ENCODE results near the gene ARHGEF28. TPM values are rescaled to one million over a fixed set of nuclear protein-coding genes. Genes with fewer than 3 reads are reported as not detected.
A peak's percentile ranks its signal among the peaks of the same experiment; 100 is the strongest.

ARHGEF28 gene
- total RNA-seq, 1 donor from 2014 or later = 0.93 TPM

- Mint-ChIP-seq H3K27me3 (ENCODE audit: low read depth) (no peaks in the 10 kb centered on the region), H3K9me3 (peaks cover 4% of the 10 kb centered on the region), H3K36me3 (ENCODE audit: low read depth) (peaks cover 3% of the 10 kb centered on the region), H3K4me3 (no peak overlapping the region), H3K4me1 (peaks cover 23% of the 10 kb centered on the region), H3K27ac (ENCODE audit: unreplicated experiment) (no peak overlapping the region)
- TF ChIP-seq CTCF (conservative IDR thresholded peaks at IDR 0.05) = no peak
- DNase-seq (ENCODE audit: low read depth, low spot score) = no peak
Measured at GRCh38 chr5:73940026-73940425, 314.0 kb downstream of the ARHGEF28 start.

- no peak for DNase-seq (ENCODE audit: low read depth, low spot score)
- Mint-ChIP-seq H3K4me3 (no peak overlapping the region), H3K36me3 (ENCODE audit: low read depth) (peaks cover 3% of the 10 kb centered on the region), H3K27me3 (ENCODE audit: low read depth) (no peaks in the 10 kb centered on the region), H3K27ac (ENCODE audit: unreplicated experiment) (no peak overlapping the region), H3K9me3 (peaks cover 4% of the 10 kb centered on the region), H3K4me1 (peaks cover 23% of the 10 kb centered on the region)
- no peak for TF ChIP-seq CTCF (conservative IDR thresholded peaks at IDR 0.05)
Measured at GRCh38 chr5:73940801-73941200, 314.8 kb downstream of the ARHGEF28 start.

DNA sequence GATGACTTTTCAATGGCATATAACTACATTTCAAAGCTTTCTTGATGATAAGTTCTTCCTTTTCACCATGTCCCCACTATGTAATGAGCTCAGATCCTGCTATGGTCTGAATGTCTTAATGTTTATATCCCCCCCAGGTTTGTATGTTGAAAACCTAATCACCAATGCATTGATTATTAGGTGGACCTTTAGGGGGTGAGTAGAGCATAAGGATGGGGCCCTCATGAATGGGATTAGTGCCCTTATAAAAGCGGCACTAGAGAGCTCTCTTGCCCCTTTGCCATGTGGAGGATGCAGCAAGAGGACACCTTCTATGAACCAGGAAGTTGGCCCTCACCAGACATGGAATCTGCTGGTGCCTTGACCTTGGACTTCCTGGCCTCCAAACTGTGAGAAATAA, 316.8 kb downstream of the ARHGEF28 start:
- Mint-ChIP-seq H3K27ac (ENCODE audit: unreplicated experiment) (no peak overlapping the region), H3K9me3 (peaks cover 4% of the 10 kb centered on the region), H3K27me3 (ENCODE audit: low read depth) (peaks cover under 1% of the 10 kb centered on the region), H3K4me1 (peaks cover 30% of the 10 kb centered on the region), H3K4me3 (no peak overlapping the region), H3K36me3 (ENCODE audit: low read depth) (peaks cover 3% of the 10 kb centered on the region)
- no peak for DNase-seq (ENCODE audit: low read depth, low spot score)
- TF ChIP-seq CTCF (conservative IDR thresholded peaks at IDR 0.05) = no peak

DNA sequence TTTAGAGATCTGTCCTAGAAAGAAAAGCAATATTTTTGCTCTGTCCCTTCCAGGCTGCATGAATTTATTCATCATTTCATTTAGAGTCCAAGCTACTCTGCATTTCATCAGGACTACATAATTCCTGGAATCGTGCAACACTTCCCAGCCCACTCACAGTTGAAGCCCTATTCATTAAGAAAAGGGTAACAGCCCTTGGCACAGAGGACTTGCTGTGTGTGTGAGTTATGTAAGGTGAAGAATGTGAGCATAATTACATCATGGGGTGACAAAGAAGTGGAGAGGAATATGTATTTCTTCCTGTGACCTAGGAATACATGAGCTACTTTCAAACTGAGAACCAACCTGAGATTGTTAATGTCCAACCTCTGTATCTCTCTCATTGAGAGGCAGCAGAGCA, 317.4 kb downstream of the ARHGEF28 start:
- DNase-seq (ENCODE audit: low read depth, low spot score) = no peak
- Mint-ChIP-seq H3K36me3 (ENCODE audit: low read depth) (peaks cover 3% of the 10 kb centered on the region), H3K27ac (ENCODE audit: unreplicated experiment) (no peak overlapping the region), H3K4me3 (no peak overlapping the region), H3K9me3 (peaks cover 4% of the 10 kb centered on the region), H3K27me3 (ENCODE audit: low read depth) (peaks cover 2% of the 10 kb centered on the region), H3K4me1 (peaks cover 33% of the 10 kb centered on the region)
- no peak for TF ChIP-seq CTCF (conservative IDR thresholded peaks at IDR 0.05)

DNA sequence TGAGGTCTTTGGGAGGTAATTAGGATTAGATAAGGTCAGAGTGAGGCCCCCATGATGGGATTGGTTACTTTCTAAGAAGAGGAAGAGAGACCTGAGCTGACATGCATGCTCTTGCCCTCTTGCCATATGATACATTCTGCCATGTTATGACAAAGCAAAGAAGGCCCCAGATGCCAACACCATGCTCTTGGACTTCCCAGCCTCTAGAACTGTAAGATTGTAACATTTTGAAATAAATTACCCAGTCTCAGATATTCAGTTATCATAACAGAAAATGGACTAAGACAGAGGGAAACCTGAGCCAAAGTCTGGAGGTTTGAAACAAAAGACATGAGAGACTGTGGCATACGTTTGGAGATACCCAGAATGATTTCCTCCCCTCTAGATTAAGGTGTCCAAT, 318.6 kb downstream of the ARHGEF28 start:
- no peak overlapping the region for H3K27ac Mint-ChIP-seq (ENCODE audit: unreplicated experiment)
- no peak for DNase-seq (ENCODE audit: low read depth, low spot score)
- no peak overlapping the region for H3K4me3 Mint-ChIP-seq
- peaks cover 31% of the 10 kb centered on the region for H3K4me1 Mint-ChIP-seq
- TF ChIP-seq CTCF (conservative IDR thresholded peaks at IDR 0.05) = no peak
- H3K9me3 Mint-ChIP-seq = peaks cover 4% of the 10 kb centered on the region
- H3K36me3 Mint-ChIP-seq (ENCODE audit: low read depth) = peaks cover 3% of the 10 kb centered on the region
- H3K27me3 Mint-ChIP-seq (ENCODE audit: low read depth) = peaks cover 2% of the 10 kb centered on the region

DNA sequence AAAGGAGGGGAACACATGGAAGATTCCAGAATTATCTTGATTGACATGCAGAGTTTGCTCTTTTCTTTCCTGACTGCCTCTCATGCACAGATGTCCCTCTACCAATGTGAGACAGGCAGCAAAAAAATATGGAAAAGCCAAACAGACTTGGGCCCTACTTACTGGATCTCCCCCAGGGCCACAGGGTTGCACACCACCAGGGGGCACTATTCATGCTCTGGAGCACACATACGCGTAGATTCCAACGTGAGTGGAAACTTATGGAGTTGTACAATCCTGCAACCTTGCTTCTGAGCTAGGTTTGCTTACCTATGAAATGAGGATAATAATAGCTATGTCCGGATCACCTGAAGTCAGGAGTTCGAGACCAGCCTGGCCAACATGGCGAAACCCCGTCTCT, 319.5 kb downstream of the ARHGEF28 start:
- Mint-ChIP-seq H3K4me3 (no peak overlapping the region), H3K9me3 (peaks cover 4% of the 10 kb centered on the region), H3K4me1 (peaks cover 23% of the 10 kb centered on the region), H3K27me3 (ENCODE audit: low read depth) (peaks cover 2% of the 10 kb centered on the region), H3K27ac (ENCODE audit: unreplicated experiment) (no peak overlapping the region), H3K36me3 (ENCODE audit: low read depth) (peaks cover 3% of the 10 kb centered on the region)
- DNase-seq (ENCODE audit: low read depth, low spot score) = no peak
- peak; percentile 34 for TF ChIP-seq CTCF (conservative IDR thresholded peaks at IDR 0.05)

All from neural crest cell (in vitro differentiated cells).